ENCODE data around the gene EHBP1.

The EHBP1 gene

DNA sequence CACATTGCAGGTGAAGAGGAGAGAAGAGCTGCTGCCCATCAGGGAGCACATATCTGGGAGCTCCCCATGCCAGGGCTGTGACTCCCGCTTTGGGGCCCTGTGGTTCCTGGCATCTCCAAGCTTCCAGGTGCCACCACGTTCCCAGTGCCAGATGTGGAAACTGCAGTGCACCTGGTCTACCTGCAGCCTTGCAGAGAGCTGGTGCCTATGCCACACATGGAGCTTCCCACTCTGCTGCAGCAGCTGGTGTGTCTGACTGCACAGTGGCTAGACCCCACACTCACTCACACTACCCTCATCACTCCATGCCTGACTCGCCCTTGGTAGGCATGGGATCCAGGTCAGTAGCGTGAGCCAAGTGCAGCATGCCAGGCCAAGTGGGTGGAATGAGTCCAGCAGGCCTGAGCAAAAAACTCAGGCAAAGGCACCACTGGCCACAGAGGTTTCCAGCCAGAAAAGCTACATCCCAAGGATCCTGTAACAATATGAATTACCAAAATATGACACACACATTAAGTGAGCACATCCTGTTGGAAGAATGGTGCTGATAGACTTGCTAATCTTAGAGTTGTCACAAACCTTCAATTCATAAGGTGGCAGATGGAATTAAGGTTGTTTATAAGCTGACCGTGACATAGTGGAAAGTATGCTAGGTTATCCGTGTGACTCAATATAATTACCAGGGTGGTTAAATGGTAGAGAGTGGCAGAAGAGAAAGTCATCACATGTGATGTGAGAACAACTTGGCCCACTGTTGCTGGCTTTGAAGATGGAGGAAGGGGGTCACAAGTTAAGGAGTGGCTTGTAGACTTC lies 150.9 kb downstream of the EHBP1 start:
- TF ChIP-seq, protein P1, sequence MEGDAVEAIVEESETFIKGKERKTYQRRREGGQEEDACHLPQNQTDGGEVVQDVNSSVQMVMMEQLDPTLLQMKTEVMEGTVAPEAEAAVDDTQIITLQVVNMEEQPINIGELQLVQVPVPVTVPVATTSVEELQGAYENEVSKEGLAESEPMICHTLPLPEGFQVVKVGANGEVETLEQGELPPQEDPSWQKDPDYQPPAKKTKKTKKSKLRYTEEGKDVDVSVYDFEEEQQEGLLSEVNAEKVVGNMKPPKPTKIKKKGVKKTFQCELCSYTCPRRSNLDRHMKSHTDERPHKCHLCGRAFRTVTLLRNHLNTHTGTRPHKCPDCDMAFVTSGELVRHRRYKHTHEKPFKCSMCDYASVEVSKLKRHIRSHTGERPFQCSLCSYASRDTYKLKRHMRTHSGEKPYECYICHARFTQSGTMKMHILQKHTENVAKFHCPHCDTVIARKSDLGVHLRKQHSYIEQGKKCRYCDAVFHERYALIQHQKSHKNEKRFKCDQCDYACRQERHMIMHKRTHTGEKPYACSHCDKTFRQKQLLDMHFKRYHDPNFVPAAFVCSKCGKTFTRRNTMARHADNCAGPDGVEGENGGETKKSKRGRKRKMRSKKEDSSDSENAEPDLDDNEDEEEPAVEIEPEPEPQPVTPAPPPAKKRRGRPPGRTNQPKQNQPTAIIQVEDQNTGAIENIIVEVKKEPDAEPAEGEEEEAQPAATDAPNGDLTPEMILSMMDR (conservative IDR thresholded peaks at IDR 0.05; ENCODE audit: low read depth, low read length), result no peak
- no peak overlapping the region for H3K4me2 ChIP-seq
- H3K79me2 ChIP-seq (ENCODE audit: insufficient read depth, low read depth), result no peaks in the 10 kb centered on the region
- H3K36me3 ChIP-seq (ENCODE audit: insufficient read depth), result no peaks in the 10 kb centered on the region
- no peaks in the 10 kb centered on the region for H3K4me1 ChIP-seq (ENCODE audit: low read depth, poor library complexity, severe bottlenecking)
- H3K4me3 ChIP-seq (IDR thresholded peaks at IDR 0.05; ENCODE audit: insufficient read depth, low read depth, low read length), result no peak overlapping the region
- no peak overlapping the region for H2AFZ ChIP-seq (ENCODE audit: low read depth)
- H3K9ac ChIP-seq, result no peak overlapping the region
- no peaks in the 10 kb centered on the region for H3K27me3 ChIP-seq (ENCODE audit: insufficient read depth, low read depth)
- H4K20me1 ChIP-seq (ENCODE audit: insufficient read depth), result no peaks in the 10 kb centered on the region
- H3K27ac ChIP-seq, result no peak overlapping the region

- no peak overlapping the region for H3K4me2 ChIP-seq
- no peaks in the 10 kb centered on the region for H3K4me1 ChIP-seq (ENCODE audit: low read depth, poor library complexity, severe bottlenecking)
Measured at GRCh38 chr2:62857139-62857931, 151.8 kb downstream of the EHBP1 start.

GRCh38 chr2:62858231-62858832 lies 152.8 kb downstream of the EHBP1 start:
- Histone ChIP-seq H3K27ac (no peak overlapping the region), H3K9ac (no peak overlapping the region), H2AFZ (ENCODE audit: low read depth) (no peak overlapping the region), H4K20me1 (ENCODE audit: insufficient read depth) (no peaks in the 10 kb centered on the region), H3K27me3 (ENCODE audit: insufficient read depth, low read depth) (no peaks in the 10 kb centered on the region), H3K4me3 (IDR thresholded peaks at IDR 0.05; ENCODE audit: insufficient read depth, low read depth, low read length) (no peak overlapping the region), H3K36me3 (ENCODE audit: insufficient read depth) (no peaks in the 10 kb centered on the region), H3K79me2 (ENCODE audit: insufficient read depth, low read depth) (no peaks in the 10 kb centered on the region), H3K4me2 (no peak overlapping the region), H3K4me1 (ENCODE audit: low read depth, poor library complexity, severe bottlenecking) (no peaks in the 10 kb centered on the region)
- TF ChIP-seq, protein P1 (conservative IDR thresholded peaks at IDR 0.05; ENCODE audit: low read depth, low read length), result no peak

More at GRCh38 chr2:62857139-62857931, 151.8 kb downstream of the EHBP1 start:
- Histone ChIP-seq H3K36me3 (ENCODE audit: insufficient read depth) (no peaks in the 10 kb centered on the region), H3K9ac (no peak overlapping the region), H3K79me2 (ENCODE audit: insufficient read depth, low read depth) (no peaks in the 10 kb centered on the region), H3K27ac (no peak overlapping the region), H3K4me3 (IDR thresholded peaks at IDR 0.05; ENCODE audit: insufficient read depth, low read depth, low read length) (no peak overlapping the region), H4K20me1 (ENCODE audit: insufficient read depth) (no peaks in the 10 kb centered on the region), H2AFZ (ENCODE audit: low read depth) (no peak overlapping the region), H3K27me3 (ENCODE audit: insufficient read depth, low read depth) (no peaks in the 10 kb centered on the region)
- TF ChIP-seq, protein P1 (conservative IDR thresholded peaks at IDR 0.05; ENCODE audit: low read depth, low read length), result no peak

DNA sequence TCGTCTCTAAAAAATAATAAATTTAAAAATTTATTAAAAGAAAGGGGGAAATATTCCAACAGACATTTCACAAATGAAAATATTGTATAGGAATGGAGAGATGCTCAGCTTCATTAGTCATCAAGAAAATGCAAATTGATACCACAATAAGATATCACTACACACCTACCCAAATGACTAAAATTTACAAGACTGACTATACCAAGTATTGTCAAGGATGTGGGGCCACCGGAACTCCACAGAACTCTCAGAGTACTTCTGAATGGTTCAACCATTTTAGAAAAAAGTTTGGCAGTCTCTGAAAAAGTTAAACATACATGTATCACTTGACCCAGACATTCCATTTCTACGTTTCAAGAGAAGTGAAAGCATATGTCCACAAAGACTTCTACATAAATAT lies 163.4 kb downstream of the EHBP1 start:
- H4K20me1 ChIP-seq (ENCODE audit: insufficient read depth), result no peaks in the 10 kb centered on the region
- no peaks in the 10 kb centered on the region for H3K4me1 ChIP-seq (ENCODE audit: low read depth, poor library complexity, severe bottlenecking)
- H3K9ac ChIP-seq, result no peak overlapping the region
- H3K4me2 ChIP-seq, result no peak overlapping the region
- TF ChIP-seq, protein P1 (conservative IDR thresholded peaks at IDR 0.05; ENCODE audit: low read depth, low read length), result no peak
- no peak overlapping the region for H3K4me3 ChIP-seq (IDR thresholded peaks at IDR 0.05; ENCODE audit: insufficient read depth, low read depth, low read length)
- H3K79me2 ChIP-seq (ENCODE audit: insufficient read depth, low read depth), result no peaks in the 10 kb centered on the region
- no peaks in the 10 kb centered on the region for H3K36me3 ChIP-seq (ENCODE audit: insufficient read depth)
- no peak overlapping the region for H3K27ac ChIP-seq
- no peaks in the 10 kb centered on the region for H3K27me3 ChIP-seq (ENCODE audit: insufficient read depth, low read depth)
- no peak overlapping the region for H2AFZ ChIP-seq (ENCODE audit: low read depth)

Measured in KMS-11 (cell line).